DND-41 (cell line): ENCODE results near the gene KLF6.

Experiments
- CTCF ChIP-seq: IDR thresholded peaks from 2 replicates; pipeline ENCODE4 v1.5.1; 2012; ENCODE audit warnings: borderline replicate concordance, low read length, moderate library complexity, mild to moderate bottlenecking; ENCODE audit not compliant: poor library complexity, severe bottlenecking; ENCODE audit errors: extremely low read depth
- EZH2 ChIP-seq: IDR thresholded peaks from 3 replicates; pipeline ENCODE4 v1.6.1; 2012; ENCODE audit warnings: borderline replicate concordance, low read depth, mild to moderate bottlenecking, moderate library complexity, low read length, inconsistent platforms; ENCODE audit not compliant: severe bottlenecking

- TF ChIP-seq CTCF (no peak), EZH2 (no peak)
Measured at GRCh38 chr10:3770611-3771110, 14.3 kb downstream of the KLF6 start.
